MCF 10A (cell line): Measurements from ENCODE around the gene PKNOX2. TPM values are rescaled to one million over a fixed set of nuclear protein-coding genes. Genes with fewer than 3 reads are reported as not detected.

Source experiments
- BruUV-seq: library from RNA; stranded (reverse); fragments of 400-500 nt; replicated peaks from 2 replicates; lab custom pipeline; 2021; lab: Mats Ljungman, UMichigan
- CTCF ChIA-PET: fragments of 300-600 bp; sonication (Branson Sonifier 250); formaldehyde crosslinking; extraction: SDS; loops from one replicate; lab custom pipeline; 2021; ENCODE audit warnings: antibody characterized with exemption, inconsistent platforms; lab: Yijun Ruan, JAX
- POLR2A ChIA-PET: fragments of 300-600, 350-650 bp; sonication (Branson Sonifier 250); formaldehyde crosslinking; extraction: SDS; loops from one replicate; lab custom pipeline; 2020; ENCODE audit warnings: antibody characterized with exemption, inconsistent platforms; lab: Yijun Ruan, JAX
- DNase-seq: peaks from one replicate; pipeline ENCODE4 v3.0.0-alpha.2; 2018; ENCODE audit not compliant: unreplicated experiment
- H3K27ac Mint-ChIP-seq: one replicate; pipeline ENCODE4 v1.8.0; 2022; ENCODE audit warnings: mild to moderate bottlenecking, low read depth, mixed read lengths; ENCODE audit not compliant: unreplicated experiment
- H3K27me3 Mint-ChIP-seq: one replicate; pipeline ENCODE4 v1.8.0; 2022; ENCODE audit warnings: mixed read lengths; ENCODE audit not compliant: insufficient read depth, unreplicated experiment
- H3K36me3 Mint-ChIP-seq: one replicate; pipeline ENCODE4 v1.8.0; 2022; ENCODE audit warnings: mild to moderate bottlenecking, moderate library complexity, mixed read lengths; ENCODE audit not compliant: insufficient read depth, unreplicated experiment
- H3K4me1 Mint-ChIP-seq: one replicate; pipeline ENCODE4 v1.8.0; 2022; ENCODE audit warnings: mixed read lengths; ENCODE audit not compliant: insufficient read depth, unreplicated experiment
- H3K4me3 Mint-ChIP-seq: one replicate; pipeline ENCODE4 v1.8.0; 2022; ENCODE audit warnings: mild to moderate bottlenecking, moderate library complexity, mixed read lengths; ENCODE audit not compliant: unreplicated experiment
- H3K9me3 Mint-ChIP-seq: one replicate; pipeline ENCODE4 v1.8.0; 2022; ENCODE audit warnings: mixed read lengths; ENCODE audit not compliant: unreplicated experiment
- CTCF ChIP-seq: fragments of 200-600 bp; IDR thresholded peaks from one replicate; pipeline ENCODE4 v1.8.0; 2022; ENCODE audit warnings: antibody characterized with exemption, mild to moderate bottlenecking; ENCODE audit not compliant: unreplicated experiment
- intact Hi-C: fragments of 100-400 bp; cut with micrococcal nuclease; formaldehyde crosslinking; loops from 2 replicates; pipeline ENCODE4 v1.14.1; 2022
- total RNA-seq: library from RNA; stranded (reverse); gene quantifications from 2 replicates; pipeline ENCODE4 v1.2.3, GENCODE V29; 2022

Gene PKNOX2
- total RNA-seq, 1 experiment from 2014 or later: not detected

GRCh38 chr11:125347261-125347585, 182.7 kb downstream of the PKNOX2 start:
- no peaks in the 10 kb centered on the region for H3K36me3 Mint-ChIP-seq
- H3K9me3 Mint-ChIP-seq: no peaks in the 10 kb centered on the region
- CTCF ChIA-PET: interaction anchor here (0.6 to 10.2 kb wide), 21 partner anchors 9 to 388 kb away, joined by 3 to 192 read pairs (median 6); partner anchors contain the start of gene PKNOX2
- intact Hi-C loops: loop anchor here (2.0 kb wide), 2 partner anchors 58 to 256 kb away; no protein-coding TSS in a partner anchor
- no TSS peak for BruUV-seq
- no peak for TF ChIP-seq CTCF
- no peak overlapping the region for H3K27ac Mint-ChIP-seq
- no peak for DNase-seq
- H3K4me1 Mint-ChIP-seq: peaks cover 6% of the 10 kb centered on the region
- POLR2A ChIA-PET: no interaction called here
- H3K4me3 Mint-ChIP-seq: no peak overlapping the region
- H3K27me3 Mint-ChIP-seq: peaks cover 24% of the 10 kb centered on the region

GRCh38 chr11:125348141-125348651, 183.6 kb downstream of the PKNOX2 start:
- no peak for TF ChIP-seq CTCF
- no TSS peak for BruUV-seq
- H3K27ac Mint-ChIP-seq: no peak overlapping the region
- CTCF ChIA-PET: interaction anchor here (0.6 to 10.2 kb wide), 33 partner anchors 9 to 722 kb away, joined by 3 to 192 read pairs (median 4); partner anchors contain the start of genes CCDC15 and PKNOX2
- H3K9me3 Mint-ChIP-seq: no peaks in the 10 kb centered on the region
- intact Hi-C loops: loop anchor here (1.0 kb wide), 1 partner anchor 386 kb away; no protein-coding TSS in a partner anchor
- POLR2A ChIA-PET: no interaction called here
- peaks cover 6% of the 10 kb centered on the region for H3K4me1 Mint-ChIP-seq
- no peak overlapping the region for H3K4me3 Mint-ChIP-seq
- no peak for DNase-seq
- H3K27me3 Mint-ChIP-seq: peaks cover 27% of the 10 kb centered on the region
- no peaks in the 10 kb centered on the region for H3K36me3 Mint-ChIP-seq

- intact Hi-C loops: loop anchor here (1.0 kb wide), 1 partner anchor 386 kb away; no protein-coding TSS in a partner anchor
- Mint-ChIP-seq H3K36me3 (no peaks in the 10 kb centered on the region), H3K9me3 (no peaks in the 10 kb centered on the region), H3K4me1 (peaks cover 6% of the 10 kb centered on the region), H3K4me3 (no peak overlapping the region), H3K27me3 (peaks cover 27% of the 10 kb centered on the region), H3K27ac (no peak overlapping the region)
- DNase-seq: peak; percentile 43
- TF ChIP-seq CTCF: peak; percentile 91
- POLR2A ChIA-PET: no interaction called here
- CTCF ChIA-PET: interaction anchor here (0.5 to 10.2 kb wide), 35 partner anchors 9 to 722 kb away, joined by 3 to 192 read pairs (median 4); partner anchors contain the start of genes CCDC15 and PKNOX2
- no TSS peak for BruUV-seq
These were observed 184.2 kb downstream of the PKNOX2 start for GRCh38 chr11:125348674-125349309.

- peaks cover 20% of the 10 kb centered on the region for H3K27me3 Mint-ChIP-seq
- no peaks in the 10 kb centered on the region for H3K9me3 Mint-ChIP-seq
- H3K4me1 Mint-ChIP-seq: peaks cover 6% of the 10 kb centered on the region
- no peak overlapping the region for H3K27ac Mint-ChIP-seq
- intact Hi-C loops: no loop called here
- no peak overlapping the region for H3K4me3 Mint-ChIP-seq
- BruUV-seq: no TSS peak
- no peak for DNase-seq
- TF ChIP-seq CTCF: no peak
- no peaks in the 10 kb centered on the region for H3K36me3 Mint-ChIP-seq
- CTCF ChIA-PET: interaction anchor here (0.5 to 10.2 kb wide), 16 partner anchors 15 to 434 kb away, joined by 3 to 192 read pairs (median 3); partner anchors contain the start of genes HEPACAM and PKNOX2
- POLR2A ChIA-PET: no interaction called here
These were observed 185.9 kb downstream of the PKNOX2 start for GRCh38 chr11:125350206-125351032.
